C4-2B (cell line): ENCODE results near the gene ELL2.

Source experiments
- CTCF ChIP-seq: fragments of 450-650 bp; conservative IDR thresholded peaks from 2 replicates; pipeline ENCODE4 v1.5.1; 2017; ENCODE audit warnings: mild to moderate bottlenecking
- ZFX ChIP-seq: fragments of 450-650 bp; IDR thresholded peaks from 2 replicates; pipeline ENCODE4 v1.6.1; 2017

- TF ChIP-seq CTCF (no peak), ZFX (no peak)
These were observed 54.5 kb downstream of the ELL2 start for GRCh38 chr5:95907067-95907705.
